HG03159 (cell line): ENCODE data around the gene RASAL3.
A peak's percentile ranks its signal among the peaks of the same experiment; 100 is the strongest.
"Not testable (repeated sequence)": the region's sequence is repeated elsewhere in the genome, so short reads cannot be mapped to it uniquely, and the experiment has no call there.

Experiments
- ATAC-seq: cut with Tn5 transposase; IDR thresholded peaks from one replicate; pipeline ENCODE4 v1.9.1; 2021; ENCODE audit warnings: mild to moderate bottlenecking, moderate library complexity; ENCODE audit not compliant: unreplicated experiment

RASAL3 gene

DNA sequence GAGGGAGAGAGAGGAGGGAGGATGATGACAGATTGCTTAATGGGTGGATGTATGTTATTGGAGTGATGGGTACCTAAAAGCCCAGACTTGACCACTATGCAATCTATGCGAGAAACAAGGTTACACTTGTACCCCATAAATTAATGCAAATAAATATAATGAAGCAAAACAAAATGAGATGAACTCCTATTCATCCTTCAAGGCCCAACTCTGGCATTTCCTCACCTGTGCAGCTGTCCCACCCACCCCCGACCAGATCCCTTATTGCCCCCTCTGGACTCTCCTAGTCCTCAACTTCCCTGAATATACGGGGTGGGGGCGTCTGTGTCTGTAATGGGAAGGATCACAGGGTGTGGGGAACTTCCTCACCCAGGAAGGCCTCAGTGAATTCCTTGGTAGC, 10.8 kb upstream of the RASAL3 start:
- no peak for ATAC-seq

DNA sequence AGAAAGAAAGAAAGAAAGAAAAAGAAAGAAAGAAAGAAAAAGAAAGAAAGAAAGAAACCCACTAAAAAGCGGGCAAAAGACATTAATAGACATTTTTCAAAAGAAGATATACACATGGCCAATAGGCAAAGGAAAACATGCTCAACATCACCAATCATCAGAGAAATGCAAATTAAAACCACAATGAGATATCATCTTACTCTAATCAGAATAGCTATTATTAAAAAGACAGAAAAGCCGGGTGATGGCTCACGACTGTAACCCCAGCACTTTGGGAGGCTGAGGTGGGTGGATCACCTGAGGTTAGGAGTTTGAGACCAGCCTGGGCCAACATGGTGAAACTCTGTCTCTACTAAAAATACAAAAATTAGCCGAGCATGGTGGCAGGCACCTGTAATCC, 9.5 kb upstream of the RASAL3 start:
- ATAC-seq = not testable (repeated sequence)

DNA sequence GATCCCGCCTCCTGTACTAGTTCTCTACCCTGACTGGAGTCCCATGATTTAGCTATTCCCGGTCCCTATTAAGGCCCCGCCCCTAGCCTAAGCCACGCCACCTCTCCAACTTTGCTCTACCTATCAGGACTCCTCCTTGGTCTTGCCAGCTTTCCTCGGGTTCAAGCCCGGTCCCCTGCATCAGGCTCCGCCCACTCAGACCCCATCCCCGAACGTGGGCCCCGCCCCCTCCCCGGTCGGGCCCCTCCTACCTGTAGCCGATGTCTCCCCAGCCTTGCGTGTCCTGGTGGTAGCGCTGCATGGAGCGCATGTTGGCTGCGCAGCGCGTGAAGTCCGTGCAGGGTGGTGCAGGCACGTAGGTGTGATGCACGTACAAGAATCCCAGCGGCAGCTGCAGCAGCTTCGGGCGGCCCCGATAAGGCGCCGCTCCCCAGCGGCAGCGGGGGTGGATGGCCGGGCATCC, 7.3 kb upstream of the RASAL3 start:
- no peak for ATAC-seq

DNA sequence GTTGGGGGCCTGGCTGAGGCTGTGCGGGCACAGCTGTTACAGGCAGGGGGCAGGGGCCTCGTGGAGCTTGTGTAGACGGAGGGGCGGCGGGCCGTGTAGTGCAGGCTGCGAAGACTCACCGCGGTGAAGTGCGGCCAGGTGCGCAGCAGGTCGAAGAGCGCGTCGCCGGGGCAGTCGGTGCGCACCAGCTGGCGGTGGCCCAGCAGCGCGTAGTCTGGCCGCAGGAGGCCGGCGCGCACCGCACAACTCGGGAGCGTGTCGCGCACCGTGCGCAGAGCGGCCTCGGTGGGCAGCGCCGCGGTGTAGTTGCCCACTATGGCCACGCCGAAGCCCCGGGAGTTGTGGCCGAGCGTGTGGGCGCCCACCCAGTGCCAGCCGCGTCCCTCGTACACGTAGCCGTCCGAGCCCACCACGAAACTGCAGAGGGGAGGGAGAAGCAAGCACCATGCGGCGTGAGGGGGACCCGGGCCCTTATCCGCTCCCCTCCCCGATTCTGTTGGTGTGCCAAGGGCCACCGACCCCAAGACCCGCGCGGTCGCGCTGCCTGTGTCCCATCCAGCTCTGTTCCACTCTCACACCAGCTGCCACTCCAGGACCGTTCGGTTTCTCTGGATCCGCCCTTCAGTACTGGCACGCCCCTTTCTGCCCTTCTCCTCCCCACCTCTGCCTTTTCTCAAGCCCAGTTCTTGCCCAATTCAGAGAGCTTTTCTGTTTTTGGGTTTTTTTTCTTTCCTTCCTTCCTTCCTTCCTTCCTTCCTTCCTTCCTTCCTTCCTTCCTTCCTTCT, 5.4 kb upstream of the RASAL3 start:
- no peak for ATAC-seq

DNA sequence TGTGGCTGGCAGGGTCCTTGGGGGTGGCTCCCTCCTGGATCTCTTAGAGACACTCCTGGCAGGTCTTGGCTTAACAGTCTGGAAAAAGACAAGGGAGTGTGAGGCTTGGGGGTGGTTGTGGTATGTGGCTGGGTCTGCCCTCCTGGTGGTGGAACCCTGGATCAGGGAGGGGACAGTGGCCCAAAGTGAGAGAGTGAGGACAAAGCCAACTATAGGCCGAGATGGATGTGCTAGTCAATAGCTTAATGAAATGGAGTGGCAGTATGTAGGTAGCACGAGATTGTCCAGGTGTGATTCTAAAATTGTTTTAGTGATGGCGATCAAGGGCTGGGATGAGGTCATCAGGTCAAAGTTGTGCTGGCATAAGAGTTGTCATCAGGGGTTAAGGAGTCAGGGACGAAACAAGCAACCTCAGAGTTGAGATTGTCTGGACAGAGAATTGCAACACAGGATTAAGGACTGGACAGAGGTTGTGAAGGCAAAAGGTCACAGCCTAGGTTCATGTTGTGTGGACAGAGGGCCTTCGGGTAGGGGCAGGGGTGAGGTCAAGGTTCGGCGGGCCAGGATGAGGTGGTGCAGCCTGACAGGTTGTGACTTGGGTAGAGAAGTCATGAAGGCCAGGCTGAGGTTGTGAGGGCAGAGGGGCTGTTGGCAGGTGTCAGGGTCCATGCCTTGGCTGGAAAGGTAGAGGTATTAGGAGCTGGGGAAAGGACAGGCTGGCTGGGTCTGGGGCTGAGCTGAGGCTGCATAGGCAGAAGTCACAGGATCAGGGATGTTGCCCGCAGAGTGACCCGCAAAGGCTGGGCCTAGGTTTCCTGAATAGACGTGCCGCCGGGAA, 4.5 kb upstream of the RASAL3 start:
- ATAC-seq = no peak

DNA sequence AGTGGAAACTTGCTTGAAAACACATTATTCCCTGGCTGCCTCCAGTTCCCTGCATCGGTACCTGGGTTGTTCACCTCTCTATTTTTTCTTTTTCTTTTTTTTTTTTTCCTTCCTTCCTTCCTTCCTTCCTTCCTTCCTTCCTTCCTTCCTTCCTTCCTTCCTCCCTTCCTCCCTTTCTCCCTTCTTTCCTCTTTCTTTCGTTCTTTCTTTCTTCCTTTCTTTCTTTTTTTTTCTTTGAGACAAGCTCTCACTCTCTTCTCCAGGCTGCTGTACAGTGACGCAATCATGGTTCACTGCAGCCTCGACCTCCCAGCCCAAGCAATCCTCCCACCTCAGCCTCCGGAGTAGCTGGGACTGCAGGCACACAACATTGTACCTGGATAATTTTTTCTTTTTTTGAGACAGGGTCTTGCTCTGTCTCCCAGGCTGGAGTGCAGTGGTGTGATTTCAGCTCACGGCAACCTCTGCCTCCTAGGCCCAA, 3.4 kb upstream of the RASAL3 start:
- ATAC-seq = no peak

DNA sequence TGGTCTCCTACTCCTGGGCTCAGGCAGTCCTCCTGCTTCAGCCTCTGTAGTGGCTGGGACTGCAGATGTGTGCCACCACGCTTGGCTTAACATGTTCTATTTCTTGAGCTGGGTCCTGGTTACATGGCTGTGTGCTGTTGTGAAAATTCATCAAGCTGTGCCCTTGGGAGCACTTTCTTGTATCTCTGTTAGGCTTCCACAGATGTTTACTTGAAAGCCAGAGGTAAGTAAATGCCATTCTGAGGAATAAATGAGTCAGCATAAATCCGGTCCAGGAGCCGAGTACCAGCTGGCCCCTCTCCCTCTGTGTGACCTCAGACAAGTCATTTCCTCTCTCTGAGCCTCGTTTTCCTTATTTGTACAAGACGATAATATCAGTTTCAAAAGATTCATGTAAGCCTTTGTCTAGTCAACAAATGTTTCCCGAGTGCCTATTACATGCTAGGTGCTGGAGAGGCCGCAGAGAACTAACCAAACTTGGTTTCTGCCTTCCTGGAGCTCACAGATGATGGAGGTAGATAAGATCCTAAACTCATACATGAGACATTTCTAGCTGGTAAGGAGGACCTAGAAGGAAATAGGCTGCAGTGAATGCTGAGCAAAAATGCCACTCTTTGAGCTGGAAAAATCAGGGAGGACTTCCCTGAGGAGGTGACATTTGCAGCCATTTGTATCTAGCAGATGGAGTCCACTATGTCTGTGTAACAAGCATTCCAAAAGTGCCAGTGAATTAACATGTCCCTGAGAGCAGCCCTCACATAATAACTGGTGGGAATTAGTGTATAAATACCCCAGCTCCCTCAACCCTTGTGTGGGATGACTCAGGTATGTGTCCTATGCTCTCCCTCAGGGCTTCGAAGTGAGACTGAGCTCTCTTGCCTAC, 2.7 kb upstream of the RASAL3 start:
- ATAC-seq = no peak

DNA sequence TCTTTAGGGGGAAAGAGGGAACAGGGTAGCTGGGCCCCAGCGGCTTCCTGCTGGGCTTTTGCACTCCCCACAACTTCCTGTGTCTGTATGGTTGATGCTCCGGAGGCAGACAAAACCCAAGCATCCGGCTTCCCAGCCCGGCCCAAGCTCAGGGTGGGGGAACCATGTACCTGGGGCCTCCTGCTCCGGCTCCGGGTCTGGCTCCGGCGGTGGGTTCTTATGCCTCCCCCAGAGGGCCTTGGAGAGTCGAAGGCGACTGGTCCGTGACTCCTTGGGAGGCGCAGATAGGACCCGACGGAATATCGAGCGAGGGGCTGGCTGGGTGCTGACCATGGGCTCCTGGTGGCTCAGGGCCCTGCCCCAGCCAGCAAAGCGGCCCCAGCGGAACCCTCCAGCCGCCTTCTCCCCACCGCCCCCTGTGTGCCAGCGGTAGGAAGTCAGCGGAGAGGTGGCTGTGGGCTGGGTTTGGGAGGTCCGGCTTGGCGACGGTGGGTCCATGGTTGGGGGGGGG, 428 bp downstream of the RASAL3 start:
- peak; percentile 42 for ATAC-seq

DNA sequence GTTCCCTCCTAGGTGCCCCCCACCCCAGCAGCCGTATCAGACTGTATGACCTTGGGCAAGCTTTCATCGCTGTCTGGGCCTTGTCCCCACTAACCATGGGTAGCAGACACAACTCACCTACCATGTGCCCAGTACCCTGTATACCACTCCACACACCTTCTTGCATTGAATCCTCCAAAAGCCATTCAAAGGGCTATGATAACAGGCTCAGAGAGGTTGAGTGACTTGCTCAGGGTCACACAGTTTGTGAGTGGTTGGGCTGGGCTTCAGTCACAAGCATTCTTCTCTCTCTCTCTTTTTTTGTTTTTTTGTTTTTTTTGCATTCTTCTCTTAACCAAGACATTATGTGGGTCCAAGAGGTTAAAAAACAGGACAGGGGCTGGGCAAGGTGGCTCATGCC, 2.6 kb downstream of the RASAL3 start:
- no peak for ATAC-seq

DNA sequence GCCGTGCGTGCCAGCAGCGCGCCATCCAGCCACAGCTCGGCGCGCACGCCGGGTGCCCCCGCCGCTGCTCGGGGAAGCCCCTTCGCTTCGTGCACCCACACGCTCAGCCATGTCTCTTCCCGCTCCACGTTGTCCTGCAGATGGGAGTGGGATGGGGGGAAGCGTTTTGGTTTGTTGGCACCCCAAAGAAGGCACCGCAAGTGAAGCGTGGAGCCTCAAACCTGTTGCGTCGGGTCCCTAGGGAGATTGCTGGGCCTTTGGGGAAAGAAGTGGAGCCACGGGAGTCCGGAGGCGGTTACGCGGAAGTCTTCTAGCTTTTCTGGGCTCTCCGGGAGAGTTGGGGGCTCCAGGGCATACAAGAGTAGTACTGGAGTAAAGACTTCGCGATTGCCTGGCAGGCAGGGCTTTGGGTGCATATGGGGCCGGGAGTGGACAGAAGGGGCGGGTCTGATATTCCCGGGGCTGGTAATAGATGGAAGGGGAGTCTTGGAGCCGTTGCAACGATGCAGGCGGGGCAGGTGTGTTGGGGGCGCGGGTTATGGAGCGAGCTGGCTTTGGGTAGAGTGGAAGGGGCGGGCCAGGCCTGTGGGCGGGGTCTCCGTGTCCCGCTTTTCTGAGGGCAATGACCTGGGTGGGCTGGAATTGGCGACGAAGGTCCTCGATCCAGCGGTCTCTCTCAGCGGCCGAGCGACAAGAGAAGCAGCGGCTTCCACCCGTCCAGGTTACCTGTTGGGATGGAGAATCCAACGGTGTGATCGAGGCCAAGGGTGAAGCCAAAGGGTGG, 6.5 kb downstream of the RASAL3 start:
- no peak for ATAC-seq

DNA sequence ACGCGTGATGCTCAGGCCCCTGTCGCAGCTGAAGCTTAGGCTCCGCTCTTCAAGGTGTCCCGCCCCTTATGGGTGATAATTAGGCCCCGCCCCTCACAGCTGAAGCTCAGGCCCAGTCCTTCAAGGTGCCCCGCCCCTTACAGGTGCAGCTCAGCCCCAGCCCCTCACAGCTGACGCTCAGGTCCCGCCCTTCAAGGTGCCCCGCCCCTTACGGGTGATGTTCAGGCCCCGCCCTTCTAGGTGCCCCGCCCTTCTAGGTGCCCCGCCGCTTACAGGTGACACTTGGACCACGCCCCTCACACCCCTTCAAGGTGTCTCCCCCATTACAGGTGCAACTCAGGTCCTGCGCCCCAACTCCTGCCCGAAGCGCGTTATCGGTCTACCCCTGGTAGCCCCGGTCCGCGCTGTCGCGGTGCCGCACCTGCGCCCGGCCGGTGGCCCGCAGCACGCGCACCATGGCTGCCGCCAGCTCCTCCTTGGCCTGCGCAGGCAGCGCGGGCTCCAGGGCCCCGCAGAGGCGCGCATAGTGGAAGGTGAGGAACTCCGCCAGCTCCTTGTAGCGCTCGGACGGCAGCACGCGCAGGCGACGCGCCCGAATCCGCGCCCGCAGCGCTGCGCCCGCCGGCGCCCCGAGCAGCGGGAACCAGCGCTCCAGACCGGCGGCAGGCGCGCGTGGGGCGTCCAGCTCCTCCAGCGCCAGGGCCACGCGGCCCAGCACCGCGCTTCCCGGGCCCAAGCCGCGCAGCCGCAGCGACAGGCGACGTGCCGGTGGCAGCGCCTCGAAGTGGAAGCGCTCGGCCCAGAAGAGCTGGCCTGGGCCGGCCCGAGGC, 7.3 kb downstream of the RASAL3 start:
- no peak for ATAC-seq

DNA sequence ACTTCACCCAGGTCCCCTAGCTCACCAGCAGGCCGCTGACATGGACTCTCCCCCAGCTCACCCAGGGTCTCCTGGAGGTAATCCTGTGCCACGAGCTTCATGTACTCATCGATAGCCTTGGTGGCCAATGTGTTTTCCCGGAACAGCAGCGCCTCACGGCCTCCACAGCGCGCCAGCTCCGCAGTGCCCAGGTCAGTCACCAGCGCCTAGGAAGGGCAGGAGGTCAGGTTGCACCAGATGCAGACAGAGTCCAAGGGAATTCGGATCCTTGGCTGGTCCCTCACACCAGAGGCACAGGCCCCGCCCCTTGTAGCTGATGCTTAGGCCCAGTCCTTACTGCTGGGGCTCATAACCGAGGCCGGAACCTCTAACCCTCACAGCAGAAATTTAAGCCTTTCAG, 7.9 kb downstream of the RASAL3 start:
- no peak for ATAC-seq

DNA sequence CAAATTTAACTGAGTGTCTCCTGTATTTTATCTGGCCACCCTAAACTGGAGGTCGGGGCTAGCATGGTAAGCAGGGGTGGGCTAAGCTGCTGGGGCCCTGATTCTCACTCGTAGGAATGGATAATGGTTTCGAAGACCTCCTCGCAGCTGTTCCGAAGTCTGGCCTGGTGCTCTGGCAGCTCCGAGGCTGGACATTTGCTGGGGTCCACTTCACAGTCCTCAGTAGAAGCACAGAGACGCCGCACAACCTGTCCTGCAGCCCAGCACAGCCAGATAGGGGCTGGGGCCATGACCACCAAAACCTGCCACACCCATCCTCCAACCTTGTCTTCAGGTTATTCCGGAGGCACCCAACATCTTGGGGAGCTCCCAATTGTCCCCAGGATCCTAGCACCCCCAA, 8.3 kb downstream of the RASAL3 start:
- ATAC-seq = no peak

DNA sequence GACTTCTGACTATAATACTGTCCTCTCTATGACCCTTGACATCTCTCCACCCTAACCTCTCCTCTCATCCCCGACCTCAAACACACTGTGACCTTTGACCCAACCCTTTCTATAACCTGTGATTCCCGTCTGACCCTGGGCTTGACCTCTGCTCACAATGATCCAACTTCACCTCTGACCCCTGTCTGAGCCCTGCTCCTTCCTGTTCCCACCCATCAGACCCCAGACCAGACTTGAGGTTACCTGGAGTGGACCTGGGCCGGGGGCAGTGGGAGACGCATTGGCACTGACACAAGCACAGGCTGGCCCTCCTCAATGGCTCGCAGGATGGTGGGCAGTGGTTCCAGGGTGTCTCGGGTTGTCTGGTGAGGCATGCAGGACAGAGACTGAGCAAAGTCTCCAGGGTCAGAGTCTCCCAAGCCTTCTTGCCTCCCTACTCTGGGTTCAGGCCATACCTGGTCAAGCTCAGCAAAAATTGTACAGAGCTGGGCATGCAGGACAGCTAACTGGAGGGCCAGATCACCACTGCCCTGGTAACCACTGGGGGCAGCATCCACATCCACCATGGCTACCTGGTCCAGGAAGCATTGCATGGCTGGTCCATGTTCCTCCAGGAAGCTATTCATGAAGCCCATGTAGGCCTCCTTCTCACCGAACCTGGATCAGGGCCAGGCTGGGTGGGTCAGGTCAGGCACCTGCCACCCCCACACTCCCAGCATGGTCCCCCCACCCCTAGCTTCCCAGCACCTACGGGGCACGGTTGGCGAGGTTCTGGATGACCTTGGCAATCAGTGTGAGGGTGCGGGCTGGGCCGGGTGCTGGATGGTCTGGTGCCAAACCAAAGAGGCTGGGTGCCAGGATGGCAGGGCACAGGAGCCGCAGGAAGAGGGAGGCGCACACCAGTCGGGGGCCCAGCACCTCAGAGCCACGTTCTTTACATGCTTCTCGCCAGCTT, 10.2 kb downstream of the RASAL3 start:
- no peak for ATAC-seq

DNA sequence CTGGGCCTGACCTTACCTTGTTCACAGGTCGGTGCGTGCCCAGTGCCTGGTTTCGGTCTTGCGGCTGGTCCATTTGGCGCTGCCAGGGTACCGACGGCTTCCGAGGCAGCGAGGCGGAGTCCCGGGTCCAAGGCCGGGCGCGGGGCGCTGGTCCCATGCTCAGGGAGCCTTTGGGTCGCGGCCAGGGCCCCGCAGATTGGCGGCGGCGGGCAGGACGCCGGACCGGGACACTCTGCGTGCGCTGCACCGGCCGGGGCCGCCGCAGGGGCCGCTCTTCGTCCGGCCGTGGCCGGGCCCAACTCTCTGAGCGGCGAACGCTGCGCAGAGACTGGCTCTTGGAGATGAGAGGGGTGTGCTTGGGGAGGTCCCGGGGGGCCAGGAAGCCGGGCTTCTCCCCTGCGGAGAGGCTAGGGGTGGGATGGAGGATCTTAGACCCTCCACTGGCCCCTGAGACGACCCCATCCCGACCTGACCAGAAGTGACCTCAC, 11.2 kb downstream of the RASAL3 start:
- no peak for ATAC-seq

DNA sequence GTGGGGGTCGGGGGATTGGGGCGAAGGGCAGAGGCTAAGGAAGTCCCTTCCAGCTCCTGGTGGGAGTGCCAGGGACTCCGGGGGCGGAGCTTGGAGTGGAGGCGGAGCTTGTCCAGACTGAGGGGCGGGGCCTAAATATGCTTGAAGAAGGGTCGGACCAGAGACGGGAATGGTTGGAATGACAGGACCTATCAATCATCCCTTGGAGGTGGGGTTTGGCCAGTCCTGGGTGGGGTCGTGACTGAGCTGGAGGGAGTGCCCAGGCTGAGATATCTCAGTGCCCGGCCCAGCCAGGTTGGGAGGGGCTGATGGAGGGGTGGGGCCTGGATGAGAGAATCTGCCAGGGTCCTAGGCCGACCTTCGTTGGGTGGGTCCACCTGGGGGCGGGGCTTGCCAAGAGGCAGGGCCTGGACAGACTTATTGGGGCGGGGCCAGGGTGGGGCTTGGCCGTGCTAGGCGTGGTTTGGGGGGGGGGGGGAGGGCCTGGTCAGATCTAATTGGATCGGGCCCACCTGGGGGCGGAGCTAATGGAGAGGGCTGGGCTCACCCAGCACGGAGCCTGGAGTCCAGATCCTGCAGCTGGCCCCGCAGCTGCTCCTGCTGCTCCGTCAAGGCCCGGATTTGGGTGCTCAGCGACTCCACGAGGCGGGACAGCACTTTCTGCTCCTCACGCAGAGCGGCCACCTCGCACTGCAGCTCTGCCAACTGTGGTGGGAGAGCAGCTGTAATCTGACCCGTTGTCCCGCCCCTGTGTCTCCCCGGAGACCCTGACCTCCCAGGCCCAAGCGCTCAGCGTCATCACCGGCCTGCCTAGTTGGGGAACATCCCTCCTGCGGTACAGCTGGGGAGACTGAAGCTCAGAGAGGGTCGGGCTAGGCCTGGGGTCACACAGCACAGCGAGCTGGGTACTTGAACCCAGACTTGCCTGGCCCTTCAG, 12.0 kb downstream of the RASAL3 start:
- ATAC-seq = no peak

DNA sequence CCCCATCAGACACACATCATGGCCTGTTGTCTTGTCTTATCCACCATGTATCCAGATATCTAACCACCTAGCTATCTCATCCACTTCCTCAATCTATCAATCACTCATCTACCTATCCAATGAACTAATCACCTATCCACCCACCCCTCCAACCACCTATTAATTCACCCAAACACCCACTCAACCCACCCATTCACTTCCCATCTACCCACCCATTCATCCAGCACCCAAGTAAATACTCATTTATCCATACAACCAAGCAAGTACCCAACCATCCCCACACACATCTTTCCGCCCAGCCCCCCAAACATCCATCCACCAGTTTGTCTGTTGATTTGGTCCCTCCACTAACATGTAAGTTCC, 13.8 kb downstream of the RASAL3 start:
- no peak for ATAC-seq
